ENCODE measurements around the gene CAPZB. TPM values are rescaled to one million over a fixed set of nuclear protein-coding genes. Genes with fewer than 3 reads are reported as not detected.
A peak's percentile ranks its signal among the peaks of the same experiment; 100 is the strongest.

The CAPZB gene
- polyA plus RNA-seq, 1 of the 3 experiments (the other 2 are of a cell fraction): 122 TPM

DNA sequence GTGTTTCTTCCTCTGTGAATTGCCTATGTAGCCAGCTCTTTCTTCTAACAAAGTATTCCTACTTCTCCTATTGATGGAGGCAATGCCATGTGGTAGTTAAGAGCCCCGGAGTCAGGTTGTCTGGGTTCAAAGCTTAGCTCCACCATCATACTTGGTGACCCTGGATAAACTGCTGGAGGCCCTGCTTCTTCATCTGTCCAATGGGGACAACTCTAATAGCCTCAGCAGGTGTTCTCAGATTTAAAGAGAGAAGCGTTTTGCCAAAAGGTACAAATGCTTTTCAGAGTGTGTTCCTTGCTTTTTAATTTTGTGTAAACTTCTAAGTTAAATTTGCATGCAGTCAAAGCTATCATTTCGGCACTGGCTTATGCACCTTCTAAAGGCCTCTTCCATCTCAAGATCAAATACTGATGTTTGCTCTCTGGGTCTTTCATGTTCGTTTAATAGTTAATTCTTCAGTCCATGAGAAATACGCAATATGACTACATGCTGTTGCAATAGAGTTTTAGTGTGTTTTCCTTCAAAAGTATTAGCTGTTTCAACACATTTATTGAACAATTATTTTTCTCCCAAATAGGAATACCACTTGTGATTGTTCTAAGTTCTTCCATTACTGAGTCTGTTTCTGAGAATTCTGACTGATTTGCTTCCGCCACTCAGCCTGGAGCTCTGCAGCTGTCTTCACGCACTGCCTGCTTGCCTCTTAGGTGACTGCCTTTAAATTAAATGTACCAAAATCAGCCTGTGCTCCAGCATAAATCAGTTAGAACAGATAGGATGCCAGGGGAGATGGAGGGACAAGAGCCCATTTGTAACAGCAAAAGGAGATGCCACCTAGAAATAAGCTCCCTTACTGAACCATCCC lies 75.6 kb downstream of the CAPZB start (continued):
- TF ChIP-seq FOXJ3 (CRISPR knock-in tag; IDR thresholded peaks at IDR 0.05) (no peak), CHD2 (IDR thresholded peaks at IDR 0.05; ENCODE audit: low read length, partially characterized antibody) (no peak), GABPA (IDR thresholded peaks at IDR 0.05; ENCODE audit: low read depth) (no peak), TCF12 (IDR thresholded peaks at IDR 0.05) (no peak)
- TF ChIP-seq, protein P1, sequence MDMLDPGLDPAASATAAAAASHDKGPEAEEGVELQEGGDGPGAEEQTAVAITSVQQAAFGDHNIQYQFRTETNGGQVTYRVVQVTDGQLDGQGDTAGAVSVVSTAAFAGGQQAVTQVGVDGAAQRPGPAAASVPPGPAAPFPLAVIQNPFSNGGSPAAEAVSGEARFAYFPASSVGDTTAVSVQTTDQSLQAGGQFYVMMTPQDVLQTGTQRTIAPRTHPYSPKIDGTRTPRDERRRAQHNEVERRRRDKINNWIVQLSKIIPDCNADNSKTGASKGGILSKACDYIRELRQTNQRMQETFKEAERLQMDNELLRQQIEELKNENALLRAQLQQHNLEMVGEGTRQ (IDR thresholded peaks at IDR 0.05; ENCODE audit: borderline replicate concordance, low read depth, low read length): no peak

DNA sequence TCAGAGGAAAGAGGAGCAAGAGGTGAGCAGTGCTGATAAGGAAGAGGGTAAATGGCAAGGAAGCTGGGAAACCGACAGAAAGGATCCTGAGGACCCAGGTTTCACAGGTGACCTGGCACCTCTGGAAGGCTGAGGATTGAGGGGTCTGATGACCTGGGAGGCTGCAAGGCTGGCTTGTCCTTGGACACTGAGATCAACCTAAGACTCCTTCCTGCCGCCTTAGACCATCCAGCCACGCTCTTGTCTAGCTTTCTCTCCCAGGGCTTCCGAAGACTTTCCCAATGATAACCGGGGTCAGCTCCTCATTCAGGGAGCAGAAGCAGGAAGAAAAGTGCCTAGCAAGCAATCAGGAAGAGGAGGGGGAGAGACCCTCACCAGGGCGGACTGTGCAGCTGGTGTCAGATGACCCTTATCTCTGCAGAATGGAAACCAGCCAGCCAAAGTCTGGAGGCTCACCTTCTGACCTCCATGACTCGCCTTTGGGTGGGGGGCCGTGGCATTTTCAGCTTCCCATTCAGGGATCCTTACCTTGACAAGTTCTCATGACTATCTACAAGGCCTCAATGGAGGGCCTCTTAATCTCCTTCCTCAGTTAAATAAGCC lies 77.7 kb downstream of the CAPZB start:
- Histone ChIP-seq H3K9me2 (no peaks in the 10 kb centered on the region), H3K79me2 (ENCODE audit: insufficient read depth) (peaks cover 97% of the 10 kb centered on the region), H3K9ac (no peak overlapping the region), H3F3A (replicated peaks; ENCODE audit: insufficient read depth) (no peaks in the 10 kb centered on the region), H3K4me1 (ENCODE audit: control insufficient read depth in 1 of 2, insufficient read depth in 2 of 2, low read depth in 1 of 2, low read length in 1 of 2) (peaks cover 0 to 65% of the 10 kb centered on the region in 2 experiments; a peak in 2 of 4 replicates), H4K20me1 (ENCODE audit: insufficient read depth) (peaks cover 96% of the 10 kb centered on the region), H3K4me3 (ENCODE audit: low read depth in 2 of 2, low read length in 1 of 2) (no peak overlapping the region), H3K27me3 (ENCODE audit: insufficient read depth) (no peaks in the 10 kb centered on the region), H3K4me2 (no peak overlapping the region), H3K9me3 (no peaks in the 10 kb centered on the region), H3K27ac (ENCODE audit: low read depth in 2 of 2, low read length in 1 of 2) (peak overlapping the region in 1 of 2 experiments; percentile 58; a peak in 1 of 4 replicates), H3K36me3 (replicated peaks in 1 of 2; ENCODE audit: control insufficient read depth in 1 of 2, insufficient read depth in 2 of 2, low read length in 1 of 2) (peaks cover 15 to 16% of the 10 kb centered on the region in 2 experiments), H2AFZ (ENCODE audit: low read depth) (no peak overlapping the region)
- DNase-seq: no peak
- WGBS (ENCODE audit: low lambda C conversion rate): 94% methylated on average over 7 of the region's 8 CpGs
- ChIA-PET POLR2A (no interaction called here), CTCF (interaction anchor here (0.9 to 2.7 kb wide), 6 partner anchors 10 to 243 kb away, joined by 3 to 7 read pairs (median 4); no protein-coding TSS in a partner anchor)
- TF ChIP-seq RAD21 (IDR thresholded peaks at IDR 0.05; ENCODE audit: low read length) (no peak), TCF12 (IDR thresholded peaks at IDR 0.05) (no peak), RCOR1 (IDR thresholded peaks at IDR 0.05; ENCODE audit: low read length) (no peak), NRF1 (IDR thresholded peaks at IDR 0.05; ENCODE audit: low read depth, low read length) (no peak), FOXJ3 (CRISPR knock-in tag; IDR thresholded peaks at IDR 0.05) (no peak), GATA2 (CRISPR knock-in tag; IDR thresholded peaks at IDR 0.05) (no peak), GABPA (IDR thresholded peaks at IDR 0.05; ENCODE audit: low read depth) (no peak), TEAD4 (IDR thresholded peaks at IDR 0.05; ENCODE audit: borderline replicate concordance, insufficient read depth) (no peak), YY1 (IDR thresholded peaks at IDR 0.05; ENCODE audit: low read depth) (no peak), RFX5 (IDR thresholded peaks at IDR 0.05; ENCODE audit: low read length) (no peak), SIN3A (IDR thresholded peaks at IDR 0.05; ENCODE audit: borderline replicate concordance, low read depth, low read length) (no peak)
- TF ChIP-seq, protein P2, sequence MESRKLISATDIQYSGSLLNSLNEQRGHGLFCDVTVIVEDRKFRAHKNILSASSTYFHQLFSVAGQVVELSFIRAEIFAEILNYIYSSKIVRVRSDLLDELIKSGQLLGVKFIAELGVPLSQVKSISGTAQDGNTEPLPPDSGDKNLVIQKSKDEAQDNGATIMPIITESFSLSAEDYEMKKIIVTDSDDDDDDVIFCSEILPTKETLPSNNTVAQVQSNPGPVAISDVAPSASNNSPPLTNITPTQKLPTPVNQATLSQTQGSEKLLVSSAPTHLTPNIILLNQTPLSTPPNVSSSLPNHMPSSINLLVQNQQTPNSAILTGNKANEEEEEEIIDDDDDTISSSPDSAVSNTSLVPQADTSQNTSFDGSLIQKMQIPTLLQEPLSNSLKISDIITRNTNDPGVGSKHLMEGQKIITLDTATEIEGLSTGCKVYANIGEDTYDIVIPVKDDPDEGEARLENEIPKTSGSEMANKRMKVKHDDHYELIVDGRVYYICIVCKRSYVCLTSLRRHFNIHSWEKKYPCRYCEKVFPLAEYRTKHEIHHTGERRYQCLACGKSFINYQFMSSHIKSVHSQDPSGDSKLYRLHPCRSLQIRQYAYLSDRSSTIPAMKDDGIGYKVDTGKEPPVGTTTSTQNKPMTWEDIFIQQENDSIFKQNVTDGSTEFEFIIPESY (IDR thresholded peaks at IDR 0.05; ENCODE audit: borderline replicate concordance, low read depth): no peak
- TF ChIP-seq, protein P3, sequence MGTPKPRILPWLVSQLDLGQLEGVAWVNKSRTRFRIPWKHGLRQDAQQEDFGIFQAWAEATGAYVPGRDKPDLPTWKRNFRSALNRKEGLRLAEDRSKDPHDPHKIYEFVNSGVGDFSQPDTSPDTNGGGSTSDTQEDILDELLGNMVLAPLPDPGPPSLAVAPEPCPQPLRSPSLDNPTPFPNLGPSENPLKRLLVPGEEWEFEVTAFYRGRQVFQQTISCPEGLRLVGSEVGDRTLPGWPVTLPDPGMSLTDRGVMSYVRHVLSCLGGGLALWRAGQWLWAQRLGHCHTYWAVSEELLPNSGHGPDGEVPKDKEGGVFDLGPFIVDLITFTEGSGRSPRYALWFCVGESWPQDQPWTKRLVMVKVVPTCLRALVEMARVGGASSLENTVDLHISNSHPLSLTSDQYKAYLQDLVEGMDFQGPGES (IDR thresholded peaks at IDR 0.05; ENCODE audit: low read depth, low read length): no peak
- TF ChIP-seq, protein P4, sequence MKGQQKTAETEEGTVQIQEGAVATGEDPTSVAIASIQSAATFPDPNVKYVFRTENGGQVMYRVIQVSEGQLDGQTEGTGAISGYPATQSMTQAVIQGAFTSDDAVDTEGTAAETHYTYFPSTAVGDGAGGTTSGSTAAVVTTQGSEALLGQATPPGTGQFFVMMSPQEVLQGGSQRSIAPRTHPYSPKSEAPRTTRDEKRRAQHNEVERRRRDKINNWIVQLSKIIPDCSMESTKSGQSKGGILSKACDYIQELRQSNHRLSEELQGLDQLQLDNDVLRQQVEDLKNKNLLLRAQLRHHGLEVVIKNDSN (IDR thresholded peaks at IDR 0.05; ENCODE audit: borderline replicate concordance, low read depth): no peak
- TF ChIP-seq, protein P1 (IDR thresholded peaks at IDR 0.05; ENCODE audit: borderline replicate concordance, low read depth, low read length): no peak

Measured in SK-N-SH (cell line).